CD8-positive, alpha-beta memory T cell (primary cell): ENCODE data around the gene GOT2. TPM values are rescaled to one million over a fixed set of nuclear protein-coding genes. Genes with fewer than 3 reads are reported as not detected.

Source experiments
- CTCF ChIA-PET: fragments of 350-600 bp; sonication (Branson Sonifier 250); formaldehyde crosslinking; loops from one replicate; lab custom pipeline; 2021; ENCODE audit warnings: antibody characterized with exemption; lab: Charles Lee
- POLR2A ChIA-PET: fragments of 350-600 bp; sonication (Branson Sonifier 250); formaldehyde crosslinking; loops from one replicate; lab custom pipeline; 2021; ENCODE audit warnings: antibody characterized with exemption; lab: Charles Lee
- DNase-seq, 5 donors: peaks; one replicate each; pipeline versions ENCODE4 v3.0.0 to v3.0.0-alpha.2; 2020 to 2022; ENCODE audit warnings: mixed read lengths in 1 of 5
- H3K27ac ChIP-seq: one replicate; pipeline ENCODE4 v1.7.0; 2013; ENCODE audit warnings: low read depth, mild to moderate bottlenecking, low read length, moderate library complexity
- H3K27me3 ChIP-seq: 2 replicates; pipeline ENCODE4 v1.7.0; 2013; ENCODE audit warnings: low read length, mild to moderate bottlenecking; ENCODE audit not compliant: insufficient read depth, poor library complexity, severe bottlenecking
- H3K36me3 ChIP-seq: 2 replicates; pipeline ENCODE4 v1.7.0; 2013; ENCODE audit warnings: mild to moderate bottlenecking, low read length, moderate library complexity; ENCODE audit not compliant: insufficient read depth
- H3K4me1 ChIP-seq: 2 replicates; pipeline ENCODE4 v1.7.0; 2013; ENCODE audit warnings: mild to moderate bottlenecking, low read length, moderate library complexity; ENCODE audit not compliant: insufficient read depth
- H3K4me3 ChIP-seq: 2 replicates; pipeline ENCODE4 v1.7.0; 2013; ENCODE audit warnings: mild to moderate bottlenecking, low read length
- H3K9me3 ChIP-seq: 2 replicates; pipeline ENCODE4 v1.7.0; 2013; ENCODE audit warnings: mild to moderate bottlenecking, low read length
- H3K27ac Mint-ChIP-seq, 8 donors: one replicate each; pipeline ENCODE4 v1.8.0; 2020 to 2021; ENCODE audit warnings: mixed read lengths in 8 of 8, mild to moderate bottlenecking in 6 of 8, inconsistent platforms in 3 of 8, moderate library complexity in 3 of 8
- H3K27me3 Mint-ChIP-seq, 2 donors: one replicate each; pipeline ENCODE4 v1.8.0; 2020 to 2021; ENCODE audit warnings: mixed read lengths in 2 of 2, mild to moderate bottlenecking in 1 of 2, moderate library complexity in 1 of 2
- H3K36me3 Mint-ChIP-seq, 3 donors: one replicate each; pipeline ENCODE4 v1.8.0; 2020 to 2021; ENCODE audit warnings: mixed read lengths in 3 of 3, inconsistent platforms in 1 of 3, mild to moderate bottlenecking in 1 of 3
- H3K4me1 Mint-ChIP-seq, 3 donors: one replicate each; pipeline ENCODE4 v1.8.0; 2020 to 2021; ENCODE audit warnings: mixed read lengths in 3 of 3, inconsistent platforms in 1 of 3, mild to moderate bottlenecking in 1 of 3
- H3K4me3 Mint-ChIP-seq, 7 donors: one replicate each; pipeline ENCODE4 v1.8.0; 2020 to 2021; ENCODE audit warnings: mixed read lengths in 7 of 7, mild to moderate bottlenecking in 6 of 7, moderate library complexity in 4 of 7, inconsistent platforms in 2 of 7
- H3K9me3 Mint-ChIP-seq, 5 donors: one replicate each; pipeline ENCODE4 v1.8.0; 2020 to 2022; ENCODE audit warnings: mixed read lengths in 5 of 5, mild to moderate bottlenecking in 3 of 5, moderate library complexity in 2 of 5, inconsistent platforms in 1 of 5
- polyA plus RNA-seq: library from polyadenylated mRNA; unstranded; fragments of 300-500 nt; fragmentation: Illumina TruSeq; gene quantifications from one replicate; pipeline ENCODE4 v1.2.3, GENCODE V29; 2021
- total RNA-seq, 2 experiments: library from RNA; stranded (reverse); gene quantifications; one replicate each; pipeline ENCODE4 v1.2.3, GENCODE V29; 2021

Gene GOT2
- total and polyA plus RNA-seq, 3 experiments from 2014 or later = 81.1 to 151 (median 149) TPM

- no peaks in the 10 kb centered on the region for H3K9me3 Mint-ChIP-seq
- Histone ChIP-seq H3K27ac (peak overlapping the region; percentile 80), H3K27me3 (no peaks in the 10 kb centered on the region), H3K4me1 (peaks cover 21% of the 10 kb centered on the region), H3K9me3 (no peaks in the 10 kb centered on the region), H3K36me3 (no peaks in the 10 kb centered on the region), H3K4me3 (peak overlapping the region; percentile 88)
- peak overlapping the region; percentile 83 to 98 (median 92) for H3K4me3 Mint-ChIP-seq
- H3K27me3 Mint-ChIP-seq = no peaks in the 10 kb centered on the region
- peaks cover 0 to 16% (median 3%) of the 10 kb centered on the region in 3 donors for H3K36me3 Mint-ChIP-seq
- no peak for DNase-seq
- POLR2A ChIA-PET = no interaction called here
- H3K27ac Mint-ChIP-seq = peak overlapping the region in 6 of 8 donors; percentile 22 to 94 (median 87)
- CTCF ChIA-PET = interaction anchor here (1.4 to 2.2 kb wide), 2 partner anchors 9 to 219 kb away, joined by 4 to 8 read pairs; no protein-coding TSS in a partner anchor
- H3K4me1 Mint-ChIP-seq = peaks cover 42 to 56% (median 52%) of the 10 kb centered on the region in 3 donors
Measured at GRCh38 chr16:58732545-58733247, 1.4 kb downstream of the GOT2 start.

GRCh38 chr16:58730724-58731370 is 3.3 kb downstream of the GOT2 start:
- no peaks in the 10 kb centered on the region for H3K36me3 ChIP-seq
- ChIA-PET POLR2A (no interaction called here), CTCF (no interaction called here)

GRCh38 chr16:58727796-58728568 is 6.1 kb downstream of the GOT2 start:
- CTCF ChIA-PET = no interaction called here
- POLR2A ChIA-PET = no interaction called here
- no peaks in the 10 kb centered on the region for H3K9me3 Mint-ChIP-seq

More at GRCh38 chr16:58730724-58731370, 3.3 kb downstream of the GOT2 start:
- no peak for DNase-seq
- H3K9me3 ChIP-seq = no peaks in the 10 kb centered on the region
- no peaks in the 10 kb centered on the region for H3K27me3 ChIP-seq
- Mint-ChIP-seq H3K27me3 (no peaks in the 10 kb centered on the region), H3K4me1 (peaks cover 44 to 59% (median 56%) of the 10 kb centered on the region in 3 donors), H3K27ac (no peak overlapping the region), H3K4me3 (peak overlapping the region in 1 of 7 donors; percentile 65), H3K9me3 (no peaks in the 10 kb centered on the region), H3K36me3 (peaks cover 0 to 20% (median 3%) of the 10 kb centered on the region in 3 donors)
- no peak overlapping the region for H3K4me3 ChIP-seq
- no peak overlapping the region for H3K27ac ChIP-seq
- peaks cover 21% of the 10 kb centered on the region for H3K4me1 ChIP-seq

GRCh38 chr16:58727028-58727781 is 6.9 kb downstream of the GOT2 start:
- peaks cover 4% of the 10 kb centered on the region for H3K4me1 ChIP-seq
- H3K4me3 ChIP-seq = no peak overlapping the region
- no peaks in the 10 kb centered on the region for H3K27me3 ChIP-seq
- H3K36me3 Mint-ChIP-seq = peaks cover 0 to 31% (median 4%) of the 10 kb centered on the region in 3 donors
- no peaks in the 10 kb centered on the region for H3K27me3 Mint-ChIP-seq
- H3K4me3 Mint-ChIP-seq = no peak overlapping the region
- no peak overlapping the region for H3K27ac ChIP-seq
- no peak for DNase-seq
- H3K36me3 ChIP-seq = no peaks in the 10 kb centered on the region
- POLR2A ChIA-PET = interaction anchor here (0.7 kb wide), 1 partner anchor 208 kb away, joined by 5 read pairs; no protein-coding TSS in a partner anchor
- peaks cover 24 to 41% (median 36%) of the 10 kb centered on the region in 3 donors for H3K4me1 Mint-ChIP-seq
- H3K27ac Mint-ChIP-seq = peak overlapping the region in 3 of 8 donors; percentile 4 to 75 (median 52)
- CTCF ChIA-PET = interaction anchor here (1.0 kb wide), 1 partner anchor 29 kb away, joined by 3 read pairs; no protein-coding TSS in a partner anchor
- H3K9me3 ChIP-seq = no peaks in the 10 kb centered on the region
- no peaks in the 10 kb centered on the region for H3K9me3 Mint-ChIP-seq

More at GRCh38 chr16:58727796-58728568, 6.1 kb downstream of the GOT2 start:
- Mint-ChIP-seq H3K36me3 (peaks cover 0 to 23% (median 4%) of the 10 kb centered on the region in 3 donors), H3K27me3 (no peaks in the 10 kb centered on the region), H3K4me1 (peaks cover 31 to 48% (median 44%) of the 10 kb centered on the region in 3 donors), H3K27ac (peak overlapping the region in 3 of 8 donors; percentile 17 to 90 (median 57)), H3K4me3 (no peak overlapping the region)
- Histone ChIP-seq H3K4me3 (no peak overlapping the region), H3K4me1 (peaks cover 12% of the 10 kb centered on the region), H3K27ac (no peak overlapping the region), H3K9me3 (no peaks in the 10 kb centered on the region), H3K36me3 (no peaks in the 10 kb centered on the region), H3K27me3 (no peaks in the 10 kb centered on the region)
- no peak for DNase-seq

- H3K4me3 Mint-ChIP-seq = no peak overlapping the region
- H3K27ac Mint-ChIP-seq = no peak overlapping the region
- no peaks in the 10 kb centered on the region for H3K4me1 ChIP-seq
- DNase-seq = no peak
- no peak overlapping the region for H3K4me3 ChIP-seq
- no peak overlapping the region for H3K27ac ChIP-seq
- H3K27me3 ChIP-seq = no peaks in the 10 kb centered on the region
- peaks cover 0 to 56% (median 8%) of the 10 kb centered on the region in 3 donors for H3K36me3 Mint-ChIP-seq
- H3K9me3 ChIP-seq = no peaks in the 10 kb centered on the region
- CTCF ChIA-PET = interaction anchor here (1.7 kb wide), 1 partner anchor 11 kb away, joined by 8 read pairs; the partner anchor contains the start of gene GOT2
- POLR2A ChIA-PET = no interaction called here
- H3K27me3 Mint-ChIP-seq = no peaks in the 10 kb centered on the region
- H3K36me3 ChIP-seq = peaks cover 9% of the 10 kb centered on the region
- no peaks in the 10 kb centered on the region for H3K9me3 Mint-ChIP-seq
- H3K4me1 Mint-ChIP-seq = peaks cover 3 to 8% (median 3%) of the 10 kb centered on the region in 3 donors
Measured at GRCh38 chr16:58723109-58723508, 11.0 kb downstream of the GOT2 start.

GRCh38 chr16:58717994-58718393 is 16.1 kb downstream of the GOT2 start:
- peaks cover 31% of the 10 kb centered on the region for H3K36me3 ChIP-seq
- no peaks in the 10 kb centered on the region for H3K4me1 ChIP-seq
- DNase-seq = no peak
- H3K27ac Mint-ChIP-seq = peak overlapping the region in 1 of 8 donors; percentile 47
- no peak overlapping the region for H3K4me3 ChIP-seq
- no peak overlapping the region for H3K27ac ChIP-seq
- ChIA-PET POLR2A (no interaction called here), CTCF (no interaction called here)
- H3K36me3 Mint-ChIP-seq = peaks cover 0 to 83% (median 26%) of the 10 kb centered on the region in 3 donors
- no peak overlapping the region for H3K4me3 Mint-ChIP-seq
- H3K27me3 Mint-ChIP-seq = no peaks in the 10 kb centered on the region
- H3K9me3 Mint-ChIP-seq = no peaks in the 10 kb centered on the region
- no peaks in the 10 kb centered on the region for H3K9me3 ChIP-seq
- no peaks in the 10 kb centered on the region for H3K4me1 Mint-ChIP-seq
- no peaks in the 10 kb centered on the region for H3K27me3 ChIP-seq

- ChIA-PET CTCF (no interaction called here), POLR2A (no interaction called here)
- peaks cover 4 to 80% (median 31%) of the 10 kb centered on the region in 3 donors for H3K36me3 Mint-ChIP-seq
- no peaks in the 10 kb centered on the region for H3K4me1 ChIP-seq
- no peak overlapping the region for H3K27ac ChIP-seq
- H3K36me3 ChIP-seq = peaks cover 35% of the 10 kb centered on the region
- DNase-seq = no peak
- no peak overlapping the region for H3K4me3 ChIP-seq
- H3K9me3 ChIP-seq = no peaks in the 10 kb centered on the region
- H3K27ac Mint-ChIP-seq = peak overlapping the region in 1 of 8 donors; percentile 1
- H3K27me3 Mint-ChIP-seq = no peaks in the 10 kb centered on the region
- no peaks in the 10 kb centered on the region for H3K4me1 Mint-ChIP-seq
- H3K27me3 ChIP-seq = no peaks in the 10 kb centered on the region
- H3K4me3 Mint-ChIP-seq = no peak overlapping the region
- no peaks in the 10 kb centered on the region for H3K9me3 Mint-ChIP-seq
Measured at GRCh38 chr16:58716468-58716867, 17.6 kb downstream of the GOT2 start.
